ENCODE results near the gene ELF2.
A peak's percentile ranks its signal among the peaks of the same experiment; 100 is the strongest.
"Not testable (repeated sequence)": the region's sequence is repeated elsewhere in the genome, so short reads cannot be mapped to it uniquely, and the experiment has no call there.

Gene ELF2

DNA sequence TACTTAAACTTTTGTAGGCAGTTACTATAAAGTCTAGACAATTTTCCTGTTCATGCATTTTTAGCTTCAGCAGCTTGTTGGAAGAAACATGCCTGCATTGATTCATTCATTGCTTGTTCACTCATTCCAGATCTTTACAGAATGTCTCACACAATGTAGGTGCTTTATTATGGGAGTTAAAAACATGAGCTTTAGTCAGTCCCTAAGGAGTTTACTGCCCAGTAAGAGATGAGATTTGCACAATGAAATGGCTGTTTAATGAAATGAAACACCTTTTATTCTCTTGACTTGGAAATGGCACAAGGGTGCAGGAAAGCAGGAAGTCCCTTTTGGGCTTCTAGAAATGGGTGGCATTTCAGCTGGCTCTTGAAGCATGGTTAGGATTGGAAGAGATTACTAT, 158.5 kb downstream of the ELF2 start:
- no peak for DNase-seq

GRCh38 chr4:139017861-139018260, 159.2 kb downstream of the ELF2 start:
- DNase-seq = no peak

GRCh38 chr4:139015948-139016471, 161.0 kb downstream of the ELF2 start:
- no peak for DNase-seq

- peak; percentile 91 for DNase-seq
Measured at GRCh38 chr4:139015269-139015947, 161.6 kb downstream of the ELF2 start, which contains the start of gene NOCT. Gene NOCT (plus strand): TSS chr4:139015781. CDS start chr4:139015982, 201 bp downstream.

DNA sequence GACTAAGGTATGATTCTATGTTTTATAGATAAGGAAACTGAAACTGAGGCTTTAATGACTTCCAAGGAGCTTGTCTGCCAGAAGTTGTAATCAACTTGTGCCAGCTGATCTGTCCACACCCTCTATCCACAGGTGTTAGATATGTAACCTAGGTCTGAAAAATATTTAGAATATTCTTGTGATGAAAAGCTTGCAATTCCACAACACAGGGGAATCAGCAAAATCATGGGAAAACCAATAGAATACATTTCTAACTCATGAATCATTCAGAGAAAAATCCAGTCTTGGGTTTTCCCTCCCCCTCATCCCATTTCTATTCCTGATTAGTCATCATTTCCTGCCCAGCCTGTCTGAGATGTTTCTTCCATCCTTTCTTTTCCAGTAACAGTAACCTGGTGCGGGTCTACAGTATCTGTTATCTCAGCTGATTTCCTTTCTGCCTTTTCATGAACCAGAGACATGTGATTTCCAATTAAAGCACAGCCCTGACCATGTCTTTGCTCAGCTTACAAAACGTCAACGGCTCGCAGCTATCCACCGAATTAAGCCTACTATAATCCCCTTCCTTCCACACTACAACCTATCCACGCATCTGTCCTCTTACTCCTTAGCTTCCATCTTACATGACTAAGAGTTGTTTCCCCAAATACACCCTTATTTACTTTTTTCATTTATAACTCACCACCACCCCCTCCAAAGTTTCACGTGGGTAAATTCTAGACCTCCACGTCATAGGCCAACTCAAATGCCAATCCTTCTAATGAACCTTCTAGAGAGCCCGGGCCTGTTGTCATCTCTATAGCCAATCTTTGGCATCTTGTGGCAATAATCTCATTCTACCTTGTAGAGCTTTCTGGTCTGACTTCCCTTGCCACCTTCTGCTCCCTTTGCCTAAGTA, 162.4 kb downstream of the ELF2 start:
- peak; percentile 27 for DNase-seq

DNA sequence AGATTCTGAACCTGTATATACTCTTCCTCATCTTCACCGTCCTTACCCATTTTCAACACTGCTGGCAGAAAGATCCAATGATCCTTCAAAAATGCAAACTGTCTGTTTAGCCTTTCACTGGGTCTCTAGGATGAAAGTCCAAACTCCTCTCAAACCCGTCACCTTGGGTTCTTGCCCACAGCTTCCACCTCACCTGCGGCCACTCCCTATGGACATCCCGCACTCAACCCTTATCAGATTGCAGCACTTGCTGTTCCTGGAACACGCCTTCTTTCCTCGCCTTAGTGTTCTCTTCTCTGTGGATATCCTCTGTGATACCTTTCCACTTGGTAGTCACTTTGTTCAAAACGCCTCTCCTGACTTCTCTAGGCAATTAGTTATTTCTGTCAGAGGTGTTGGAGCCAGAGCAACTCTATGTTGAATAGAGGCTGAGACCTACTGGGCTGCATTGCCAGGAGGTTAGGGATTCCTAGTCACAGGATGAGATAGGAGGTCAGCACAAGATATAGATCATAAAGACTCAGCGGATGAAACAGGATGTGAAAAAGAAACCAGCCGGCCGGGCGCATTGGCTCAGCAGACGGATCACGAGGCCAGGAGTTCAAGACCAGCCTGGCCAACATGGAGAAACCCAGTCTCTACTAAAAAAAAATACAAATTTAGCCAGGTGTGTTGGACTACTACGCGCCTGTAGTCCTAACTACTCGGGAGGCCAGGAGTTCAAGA, 165.6 kb downstream of the ELF2 start:
- DNase-seq = no peak

GRCh38 chr4:139009702-139010101, 167.3 kb downstream of the ELF2 start:
- DNase-seq = no peak

- DNase-seq = not testable (repeated sequence)
Measured at GRCh38 chr4:139008278-139008677, 168.7 kb downstream of the ELF2 start.

DNA sequence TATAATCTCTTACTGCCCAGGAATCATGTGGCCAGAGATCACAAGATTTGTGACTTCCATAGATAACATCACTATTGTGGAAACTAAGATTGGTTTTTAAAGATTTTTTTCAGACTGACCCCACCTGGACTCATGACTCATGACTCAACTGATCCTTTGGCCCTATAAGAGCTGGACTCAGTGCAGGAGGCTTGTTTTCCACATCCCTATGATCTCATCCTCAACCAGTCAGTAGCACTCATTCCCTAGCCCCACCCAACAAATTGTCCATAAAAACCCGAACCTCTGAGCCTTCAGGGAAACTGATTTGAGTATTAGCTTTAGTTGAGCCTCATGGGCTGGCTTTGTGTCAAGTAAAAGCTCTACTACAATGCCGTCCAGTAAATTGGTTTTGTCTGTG, 169.4 kb downstream of the ELF2 start:
- DNase-seq = no peak
